Measurements from ENCODE around the gene TMEM225. TPM values are rescaled to one million over a fixed set of nuclear protein-coding genes. Genes with fewer than 3 reads are reported as not detected.
A peak's percentile ranks its signal among the peaks of the same experiment; 100 is the strongest.

TMEM225 gene
- total and polyA plus RNA-seq, 10 donors, result not detected

DNA sequence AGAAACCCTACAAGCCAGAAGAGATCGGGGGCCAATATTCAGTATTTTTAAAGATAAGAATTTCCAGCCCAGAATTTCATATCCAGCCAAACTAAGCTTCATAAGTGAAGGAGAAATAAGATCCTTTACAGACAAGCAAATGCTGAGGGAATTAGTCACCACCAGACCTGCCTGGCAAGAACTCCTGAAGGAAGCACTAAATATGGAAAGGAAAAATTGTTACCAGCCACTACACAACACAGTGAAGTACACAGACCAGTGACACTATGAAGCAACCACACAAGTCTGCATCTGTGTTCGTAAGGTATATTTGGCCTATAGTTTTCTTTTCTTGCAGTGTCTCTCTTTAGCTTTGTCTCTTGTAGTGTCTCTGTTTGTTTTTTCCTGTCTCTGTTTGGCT, 29.0 kb downstream of the TMEM225 start:
- WGBS, 5 donors, result 85 to 93% (median 87%) methylated on average over 2 of the region's 2 CpGs
- DNase-seq, result no peak
- intact Hi-C loops (cut with DNase I; ENCODE audit: low total_unique reads), result no loop called here

DNA sequence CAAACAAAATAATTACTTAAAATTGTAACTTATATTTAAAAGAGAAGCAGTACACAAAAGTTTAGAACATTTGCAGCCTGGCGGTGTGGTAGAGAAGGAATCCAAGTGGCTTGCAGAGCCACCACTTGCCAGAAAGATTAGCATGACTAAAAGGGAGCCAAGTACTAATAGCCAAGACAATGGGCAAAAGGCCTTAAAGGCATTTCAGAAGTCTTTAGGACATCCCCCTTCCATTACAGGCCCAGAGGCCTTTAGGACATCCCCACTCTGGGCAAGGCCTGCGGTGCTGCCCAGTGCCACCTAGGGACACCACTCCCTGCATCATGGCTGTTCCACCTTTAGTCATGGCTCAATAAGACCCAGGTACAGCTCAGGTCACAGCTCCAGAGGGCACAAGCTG, 32.4 kb downstream of the TMEM225 start:
- Histone ChIP-seq H3K36me3 (no peaks in the 10 kb centered on the region), H3K27ac (no peak overlapping the region), H3K4me1 (no peaks in the 10 kb centered on the region), H3K4me3 (no peak overlapping the region), H3K9me3 (peaks cover 0 to 18% (median 2%) of the 10 kb centered on the region in 8 donors), H3K27me3 (replicated peaks in 1 of 7) (peaks cover 0 to 15% (median 0%) of the 10 kb centered on the region in 7 donors)
- intact Hi-C loops (cut with DNase I; ENCODE audit: low total_unique reads), result no loop called here
- TF ChIP-seq, protein P1, sequence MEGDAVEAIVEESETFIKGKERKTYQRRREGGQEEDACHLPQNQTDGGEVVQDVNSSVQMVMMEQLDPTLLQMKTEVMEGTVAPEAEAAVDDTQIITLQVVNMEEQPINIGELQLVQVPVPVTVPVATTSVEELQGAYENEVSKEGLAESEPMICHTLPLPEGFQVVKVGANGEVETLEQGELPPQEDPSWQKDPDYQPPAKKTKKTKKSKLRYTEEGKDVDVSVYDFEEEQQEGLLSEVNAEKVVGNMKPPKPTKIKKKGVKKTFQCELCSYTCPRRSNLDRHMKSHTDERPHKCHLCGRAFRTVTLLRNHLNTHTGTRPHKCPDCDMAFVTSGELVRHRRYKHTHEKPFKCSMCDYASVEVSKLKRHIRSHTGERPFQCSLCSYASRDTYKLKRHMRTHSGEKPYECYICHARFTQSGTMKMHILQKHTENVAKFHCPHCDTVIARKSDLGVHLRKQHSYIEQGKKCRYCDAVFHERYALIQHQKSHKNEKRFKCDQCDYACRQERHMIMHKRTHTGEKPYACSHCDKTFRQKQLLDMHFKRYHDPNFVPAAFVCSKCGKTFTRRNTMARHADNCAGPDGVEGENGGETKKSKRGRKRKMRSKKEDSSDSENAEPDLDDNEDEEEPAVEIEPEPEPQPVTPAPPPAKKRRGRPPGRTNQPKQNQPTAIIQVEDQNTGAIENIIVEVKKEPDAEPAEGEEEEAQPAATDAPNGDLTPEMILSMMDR (IDR thresholded peaks at IDR 0.05 in 8 of 11, conservative IDR thresholded peaks at IDR 0.05 in 3 of 11), result no peak
- TF ChIP-seq POLR2A (IDR thresholded peaks at IDR 0.05) (no peak), POLR2AphosphoS5 (IDR thresholded peaks at IDR 0.05) (no peak)
- peak; percentile 31 for DNase-seq
- WGBS, 5 donors, result 92 to 100% (median 94%) methylated on average over 2 of the region's 2 CpGs

More for the DNA sequence above, 29.0 kb downstream of the TMEM225 start:
- Histone ChIP-seq H3K27me3 (replicated peaks in 1 of 7) (peaks cover 0 to 8% (median 0%) of the 10 kb centered on the region in 7 donors), H3K27ac (no peak overlapping the region), H3K4me1 (no peaks in the 10 kb centered on the region), H3K4me3 (no peak overlapping the region), H3K9me3 (peaks cover 0 to 18% (median 2%) of the 10 kb centered on the region in 8 donors), H3K36me3 (no peaks in the 10 kb centered on the region)
- TF ChIP-seq POLR2AphosphoS5 (IDR thresholded peaks at IDR 0.05) (no peak), POLR2A (IDR thresholded peaks at IDR 0.05) (no peak)
- TF ChIP-seq, protein P1 (IDR thresholded peaks at IDR 0.05 in 8 of 11, conservative IDR thresholded peaks at IDR 0.05 in 3 of 11), result no peak

DNA sequence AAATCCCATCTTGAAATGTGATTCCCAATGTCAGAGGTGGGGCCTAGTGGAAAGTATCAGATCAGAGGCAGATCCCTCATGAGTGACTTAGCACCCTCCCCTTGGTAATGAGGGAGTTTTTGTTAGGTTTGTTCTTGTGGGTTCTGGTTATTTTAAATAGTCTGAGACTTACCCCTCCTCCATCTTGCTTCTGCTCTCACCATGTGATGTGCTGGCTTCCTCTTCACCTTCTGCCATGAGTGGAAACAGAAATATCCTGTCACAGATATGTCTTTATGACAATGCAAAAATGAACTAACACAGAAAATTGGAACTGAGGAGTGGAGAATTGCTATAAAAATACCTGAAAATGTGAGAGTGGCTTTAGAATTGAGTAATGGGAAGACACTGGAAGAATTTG, 33.1 kb downstream of the TMEM225 start:
- no peaks in the 10 kb centered on the region for H3K4me1 ChIP-seq
- peaks cover 0 to 15% (median 2%) of the 10 kb centered on the region in 8 donors for H3K9me3 ChIP-seq
- intact Hi-C loops (cut with DNase I; ENCODE audit: low total_unique reads), result no loop called here
- DNase-seq, result no peak
- H3K4me3 ChIP-seq, result no peak overlapping the region
- H3K27me3 ChIP-seq (replicated peaks in 1 of 7), result peaks cover 0 to 15% (median 0%) of the 10 kb centered on the region in 7 donors
- H3K36me3 ChIP-seq, result no peaks in the 10 kb centered on the region
- H3K27ac ChIP-seq, result no peak overlapping the region
- TF ChIP-seq POLR2A (IDR thresholded peaks at IDR 0.05), result no peak
- no peak for TF ChIP-seq POLR2AphosphoS5 (IDR thresholded peaks at IDR 0.05)
- TF ChIP-seq, protein P1 (IDR thresholded peaks at IDR 0.05 in 8 of 11, conservative IDR thresholded peaks at IDR 0.05 in 3 of 11), result no peak

DNA sequence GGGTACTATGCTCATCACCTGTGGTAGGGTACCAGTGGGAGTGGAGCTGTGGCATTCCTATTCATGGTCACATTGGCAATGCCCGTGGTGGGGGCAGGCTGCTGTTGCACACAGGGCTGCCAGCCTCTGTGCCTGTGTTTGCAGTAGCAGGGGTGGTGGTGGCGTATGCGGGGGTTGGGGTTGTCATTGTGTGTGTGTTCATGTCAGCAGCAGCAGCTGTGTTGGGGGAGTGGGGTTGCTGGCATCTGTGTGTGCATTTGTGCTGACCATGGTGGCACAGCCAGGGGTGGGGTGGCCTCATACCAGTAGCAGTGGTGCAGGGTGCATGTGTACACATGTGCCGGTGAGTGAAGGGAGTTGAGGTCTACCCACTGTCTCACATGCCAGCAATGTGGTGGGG, 34.4 kb downstream of the TMEM225 start:
- intact Hi-C loops (cut with DNase I; ENCODE audit: low total_unique reads), result no loop called here
- Histone ChIP-seq H3K4me3 (no peak overlapping the region), H3K36me3 (no peaks in the 10 kb centered on the region), H3K4me1 (no peaks in the 10 kb centered on the region), H3K27ac (no peak overlapping the region), H3K9me3 (peaks cover 0 to 5% (median 0%) of the 10 kb centered on the region in 8 donors), H3K27me3 (replicated peaks in 1 of 7) (peaks cover 0 to 15% (median 0%) of the 10 kb centered on the region in 7 donors)
- DNase-seq, result peak; percentile 59
- TF ChIP-seq POLR2AphosphoS5 (IDR thresholded peaks at IDR 0.05) (no peak), POLR2A (IDR thresholded peaks at IDR 0.05) (no peak)
- TF ChIP-seq, protein P1 (IDR thresholded peaks at IDR 0.05 in 8 of 11, conservative IDR thresholded peaks at IDR 0.05 in 3 of 11), result no peak
- WGBS, 5 donors, result 75 to 93% (median 87%) methylated on average over 4 of the region's 4 CpGs
